Astrocyte (in vitro differentiated cells and primary cell): ENCODE data around the gene YEATS4. TPM values are rescaled to one million over a fixed set of nuclear protein-coding genes. Genes with fewer than 3 reads are reported as not detected.

Experiments
- DNase-seq: peaks from one replicate; pipeline ENCODE4 v3.0.0-alpha.2; 2010; ENCODE audit warnings: low read depth
- FAIRE-seq: peaks from 2 replicates; lab custom pipeline; 2011; peaks lifted over from hg19 to GRCh38; lab: Jason Lieb, UNC
- H2AFZ ChIP-seq: 2 replicates; pipeline ENCODE4 v1.6.0; 2012; ENCODE audit warnings: low read depth, low read length, inconsistent platforms
- H3K27ac ChIP-seq: 2 replicates; pipeline ENCODE4 v1.5.1; 2011; ENCODE audit warnings: low read depth, low read length, inconsistent platforms
- H3K27me3 ChIP-seq: 2 replicates; pipeline ENCODE4 v1.6.0; 2011; ENCODE audit warnings: low read length, inconsistent platforms; ENCODE audit not compliant: insufficient read depth
- H3K36me3 ChIP-seq: 2 replicates; pipeline ENCODE4 v1.5.1; 2011; ENCODE audit warnings: low read length, inconsistent platforms; ENCODE audit not compliant: insufficient read depth
- H3K4me1 ChIP-seq: 2 replicates; pipeline ENCODE4 v1.5.1; 2011; ENCODE audit warnings: low read length, inconsistent platforms; ENCODE audit not compliant: insufficient read depth
- H3K4me2 ChIP-seq: 2 replicates; pipeline ENCODE4 v1.6.0; 2012; ENCODE audit warnings: low read length, inconsistent platforms
- H3K4me3 ChIP-seq: 2 replicates; pipeline ENCODE4 v1.5.1; 2011; ENCODE audit warnings: low read depth, mild to moderate bottlenecking, low read length, inconsistent platforms; ENCODE audit not compliant: insufficient read depth
- H3K79me2 ChIP-seq: 2 replicates; pipeline ENCODE4 v1.6.0; 2012; ENCODE audit warnings: mild to moderate bottlenecking, low read length, inconsistent platforms; ENCODE audit not compliant: insufficient read depth
- H3K9ac ChIP-seq: 2 replicates; pipeline ENCODE4 v1.6.0; 2012; ENCODE audit warnings: mild to moderate bottlenecking, low read length, inconsistent platforms
- H3K9me3 ChIP-seq: 2 replicates; pipeline ENCODE4 v1.5.1; 2012; ENCODE audit warnings: low read depth, mild to moderate bottlenecking, low read length, inconsistent platforms; ENCODE audit not compliant: insufficient read depth
- H4K20me1 ChIP-seq: 2 replicates; pipeline ENCODE4 v1.6.0; 2012; ENCODE audit warnings: low read length, inconsistent platforms; ENCODE audit not compliant: insufficient read depth
- H3K27ac Mint-ChIP-seq: one replicate; pipeline ENCODE4 v1.8.0; 2021; ENCODE audit warnings: mild to moderate bottlenecking, mixed read lengths; ENCODE audit not compliant: unreplicated experiment
- H3K27me3 Mint-ChIP-seq: one replicate; pipeline ENCODE4 v1.8.0; 2021; ENCODE audit warnings: low read depth, mixed read lengths; ENCODE audit not compliant: unreplicated experiment
- H3K36me3 Mint-ChIP-seq: one replicate; pipeline ENCODE4 v1.8.0; 2021; ENCODE audit warnings: low read depth, mixed read lengths; ENCODE audit not compliant: unreplicated experiment
- H3K4me1 Mint-ChIP-seq: one replicate; pipeline ENCODE4 v1.8.0; 2021; ENCODE audit warnings: low read depth, mixed read lengths; ENCODE audit not compliant: unreplicated experiment
- H3K4me3 Mint-ChIP-seq: one replicate; pipeline ENCODE4 v1.8.0; 2021; ENCODE audit warnings: mild to moderate bottlenecking, moderate library complexity, mixed read lengths; ENCODE audit not compliant: unreplicated experiment
- H3K9me3 Mint-ChIP-seq: one replicate; pipeline ENCODE4 v1.8.0; 2021; ENCODE audit warnings: mild to moderate bottlenecking, mixed read lengths; ENCODE audit not compliant: unreplicated experiment
- CTCF ChIP-seq: IDR thresholded peaks from 2 replicates; pipeline ENCODE4 v1.5.1; 2011; ENCODE audit warnings: low read depth, mild to moderate bottlenecking, inconsistent platforms, low read length, moderate library complexity; ENCODE audit not compliant: insufficient read depth
- EZH2 ChIP-seq: IDR thresholded peaks from 2 replicates; pipeline ENCODE4 v1.6.1; 2012; ENCODE audit warnings: mild to moderate bottlenecking, low read length, inconsistent platforms; ENCODE audit not compliant: insufficient read depth
- total RNA-seq: library from RNA; stranded (reverse); gene quantifications from 2 replicates; pipeline ENCODE4 v1.2.1, GENCODE V29; 2021

Gene YEATS4
- total RNA-seq, 1 donor from 2014 or later = 11.6 TPM

DNA sequence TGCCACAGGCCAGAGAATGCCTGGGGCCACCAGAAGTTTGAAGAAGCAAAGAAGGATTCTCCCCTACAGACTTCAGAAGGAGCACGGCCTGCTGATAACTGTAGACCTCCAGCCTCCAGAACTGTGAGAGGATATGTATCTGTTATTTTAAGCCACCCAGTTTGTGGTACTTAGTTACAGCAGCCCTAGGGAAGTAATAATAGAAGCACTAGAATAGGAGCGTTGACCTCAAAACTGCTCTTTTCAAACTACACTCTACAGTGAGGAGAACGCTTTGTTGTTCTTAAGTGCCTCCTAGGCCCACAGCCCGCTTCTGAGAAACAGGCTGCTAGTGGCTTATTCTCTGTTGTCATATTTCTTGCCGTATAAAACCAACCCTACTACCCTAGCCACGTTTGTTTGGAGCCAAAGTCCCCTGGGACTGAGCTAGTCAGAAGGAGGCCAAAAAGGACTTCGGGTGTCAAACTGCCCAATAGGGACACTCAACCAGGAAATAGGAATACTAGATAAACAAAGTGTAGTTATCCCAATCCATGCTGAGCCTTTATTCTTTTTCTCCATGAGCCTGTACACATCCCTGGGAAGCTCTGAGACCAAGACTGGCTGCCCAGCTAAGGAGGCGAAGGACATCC lies 72.2 kb downstream of the YEATS4 start:
- no peak overlapping the region for H3K4me3 Mint-ChIP-seq
- Histone ChIP-seq H3K79me2 (no peaks in the 10 kb centered on the region), H3K9me3 (no peaks in the 10 kb centered on the region), H3K4me3 (no peak overlapping the region), H3K36me3 (no peaks in the 10 kb centered on the region), H3K4me1 (no peaks in the 10 kb centered on the region), H4K20me1 (no peaks in the 10 kb centered on the region), H3K4me2 (no peak overlapping the region), H3K9ac (no peak overlapping the region), H2AFZ (no peak overlapping the region), H3K27me3 (no peaks in the 10 kb centered on the region), H3K27ac (no peak overlapping the region)
- H3K27ac Mint-ChIP-seq = no peak overlapping the region
- H3K9me3 Mint-ChIP-seq = no peaks in the 10 kb centered on the region
- TF ChIP-seq EZH2 (no peak), CTCF (no peak)
- H3K27me3 Mint-ChIP-seq = peaks cover 2% of the 10 kb centered on the region
- H3K36me3 Mint-ChIP-seq = no peaks in the 10 kb centered on the region
- FAIRE-seq (no peak), DNase-seq (no peak)
- peaks cover 1% of the 10 kb centered on the region for H3K4me1 Mint-ChIP-seq

DNA sequence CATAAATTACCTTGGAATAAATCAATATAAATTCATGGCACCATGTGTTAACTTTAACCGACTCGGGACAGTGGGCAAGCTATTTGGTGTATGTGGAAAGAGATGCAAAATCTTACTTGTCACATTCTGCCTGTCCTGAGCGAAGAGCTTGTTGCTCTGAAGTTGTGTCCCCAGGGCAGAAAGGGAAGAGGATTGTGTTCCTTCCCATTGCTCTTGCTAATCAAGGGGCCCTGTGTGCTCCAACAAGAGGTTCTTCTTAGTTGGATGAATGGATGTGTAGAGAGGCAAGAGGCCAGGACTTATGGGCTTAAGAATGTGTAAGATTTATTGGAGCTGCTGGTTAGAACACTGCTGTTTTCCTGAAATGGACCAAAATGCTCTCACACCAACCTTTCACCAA lies 74.1 kb downstream of the YEATS4 start:
- H3K27ac Mint-ChIP-seq = no peak overlapping the region
- no peak for FAIRE-seq
- H3K4me1 Mint-ChIP-seq = no peaks in the 10 kb centered on the region

More for the DNA sequence above, 74.1 kb downstream of the YEATS4 start:
- Histone ChIP-seq H3K4me3 (no peak overlapping the region), H3K27me3 (no peaks in the 10 kb centered on the region), H4K20me1 (no peaks in the 10 kb centered on the region), H3K27ac (no peak overlapping the region), H2AFZ (no peak overlapping the region), H3K9ac (no peak overlapping the region), H3K9me3 (no peaks in the 10 kb centered on the region), H3K4me1 (no peaks in the 10 kb centered on the region), H3K36me3 (no peaks in the 10 kb centered on the region), H3K4me2 (no peak overlapping the region), H3K79me2 (no peaks in the 10 kb centered on the region)
- DNase-seq = no peak
- TF ChIP-seq EZH2 (no peak), CTCF (no peak)
- Mint-ChIP-seq H3K4me3 (no peak overlapping the region), H3K36me3 (no peaks in the 10 kb centered on the region), H3K27me3 (peaks cover 2% of the 10 kb centered on the region), H3K9me3 (no peaks in the 10 kb centered on the region)
